HepG2 (cell line): ENCODE measurements around the gene LEF1. TPM values are rescaled to one million over a fixed set of nuclear protein-coding genes. Genes with fewer than 3 reads are reported as not detected.

Experiments used
- ZNF260 ChIP-seq: sonication (generic); formaldehyde crosslinking; IDR thresholded peaks from 2 replicates; pipeline ENCODE4 v1.4.0; 2020; ENCODE audit warnings: missing genetic modification reagents, low read depth, mild to moderate bottlenecking, borderline replicate concordance
- ZNF800 ChIP-seq: sonication (generic); formaldehyde crosslinking; IDR thresholded peaks from 2 replicates; pipeline ENCODE4 v1.4.0; 2020; ENCODE audit warnings: missing genetic modification reagents
- polyA plus RNA-seq, 8 experiments: library from polyadenylated mRNA; depleted of rRNA in 3 of 8; stranded (reverse) in 7 of 8; unstranded in 1 of 8; fragments of >200 nt; fragmentation: Illumina TruSeq in 4 of 8; extraction: Trizol in 4 of 8; gene quantifications; 2 replicates each; pipeline versions ENCODE4 v1.2.1 to v1.2.3, GENCODE V29; 2011 to 2016; ENCODE audit warnings: low read depth in 4 of 8, missing spikeins in 1 of 8, mixed read lengths in 1 of 8; ENCODE audit not compliant: insufficient read depth in 1 of 8
- total RNA-seq, 5 experiments: library from RNA; depleted of rRNA; stranded (reverse); fragments of >200 nt; fragmentation: Illumina TruSeq; extraction: Trizol; gene quantifications; 2 replicates each; pipeline ENCODE4 v1.2.3, GENCODE V29; 2016; ENCODE audit warnings: low read depth in 1 of 5
- TF ChIP-seq, protein P1 (sequence below): sonication (generic); formaldehyde crosslinking; IDR thresholded peaks from 2 replicates; pipeline ENCODE4 v1.5.0; 2020; ENCODE audit warnings: mild to moderate bottlenecking, missing genetic modification reagents, borderline replicate concordance

LEF1 gene
- total and polyA plus RNA-seq, 2 of the 13 experiments (the other 11 are each of a cell fraction or from before 2014, with no cell fraction given): 0.22 to 0.29 TPM

- TF ChIP-seq, protein P1, sequence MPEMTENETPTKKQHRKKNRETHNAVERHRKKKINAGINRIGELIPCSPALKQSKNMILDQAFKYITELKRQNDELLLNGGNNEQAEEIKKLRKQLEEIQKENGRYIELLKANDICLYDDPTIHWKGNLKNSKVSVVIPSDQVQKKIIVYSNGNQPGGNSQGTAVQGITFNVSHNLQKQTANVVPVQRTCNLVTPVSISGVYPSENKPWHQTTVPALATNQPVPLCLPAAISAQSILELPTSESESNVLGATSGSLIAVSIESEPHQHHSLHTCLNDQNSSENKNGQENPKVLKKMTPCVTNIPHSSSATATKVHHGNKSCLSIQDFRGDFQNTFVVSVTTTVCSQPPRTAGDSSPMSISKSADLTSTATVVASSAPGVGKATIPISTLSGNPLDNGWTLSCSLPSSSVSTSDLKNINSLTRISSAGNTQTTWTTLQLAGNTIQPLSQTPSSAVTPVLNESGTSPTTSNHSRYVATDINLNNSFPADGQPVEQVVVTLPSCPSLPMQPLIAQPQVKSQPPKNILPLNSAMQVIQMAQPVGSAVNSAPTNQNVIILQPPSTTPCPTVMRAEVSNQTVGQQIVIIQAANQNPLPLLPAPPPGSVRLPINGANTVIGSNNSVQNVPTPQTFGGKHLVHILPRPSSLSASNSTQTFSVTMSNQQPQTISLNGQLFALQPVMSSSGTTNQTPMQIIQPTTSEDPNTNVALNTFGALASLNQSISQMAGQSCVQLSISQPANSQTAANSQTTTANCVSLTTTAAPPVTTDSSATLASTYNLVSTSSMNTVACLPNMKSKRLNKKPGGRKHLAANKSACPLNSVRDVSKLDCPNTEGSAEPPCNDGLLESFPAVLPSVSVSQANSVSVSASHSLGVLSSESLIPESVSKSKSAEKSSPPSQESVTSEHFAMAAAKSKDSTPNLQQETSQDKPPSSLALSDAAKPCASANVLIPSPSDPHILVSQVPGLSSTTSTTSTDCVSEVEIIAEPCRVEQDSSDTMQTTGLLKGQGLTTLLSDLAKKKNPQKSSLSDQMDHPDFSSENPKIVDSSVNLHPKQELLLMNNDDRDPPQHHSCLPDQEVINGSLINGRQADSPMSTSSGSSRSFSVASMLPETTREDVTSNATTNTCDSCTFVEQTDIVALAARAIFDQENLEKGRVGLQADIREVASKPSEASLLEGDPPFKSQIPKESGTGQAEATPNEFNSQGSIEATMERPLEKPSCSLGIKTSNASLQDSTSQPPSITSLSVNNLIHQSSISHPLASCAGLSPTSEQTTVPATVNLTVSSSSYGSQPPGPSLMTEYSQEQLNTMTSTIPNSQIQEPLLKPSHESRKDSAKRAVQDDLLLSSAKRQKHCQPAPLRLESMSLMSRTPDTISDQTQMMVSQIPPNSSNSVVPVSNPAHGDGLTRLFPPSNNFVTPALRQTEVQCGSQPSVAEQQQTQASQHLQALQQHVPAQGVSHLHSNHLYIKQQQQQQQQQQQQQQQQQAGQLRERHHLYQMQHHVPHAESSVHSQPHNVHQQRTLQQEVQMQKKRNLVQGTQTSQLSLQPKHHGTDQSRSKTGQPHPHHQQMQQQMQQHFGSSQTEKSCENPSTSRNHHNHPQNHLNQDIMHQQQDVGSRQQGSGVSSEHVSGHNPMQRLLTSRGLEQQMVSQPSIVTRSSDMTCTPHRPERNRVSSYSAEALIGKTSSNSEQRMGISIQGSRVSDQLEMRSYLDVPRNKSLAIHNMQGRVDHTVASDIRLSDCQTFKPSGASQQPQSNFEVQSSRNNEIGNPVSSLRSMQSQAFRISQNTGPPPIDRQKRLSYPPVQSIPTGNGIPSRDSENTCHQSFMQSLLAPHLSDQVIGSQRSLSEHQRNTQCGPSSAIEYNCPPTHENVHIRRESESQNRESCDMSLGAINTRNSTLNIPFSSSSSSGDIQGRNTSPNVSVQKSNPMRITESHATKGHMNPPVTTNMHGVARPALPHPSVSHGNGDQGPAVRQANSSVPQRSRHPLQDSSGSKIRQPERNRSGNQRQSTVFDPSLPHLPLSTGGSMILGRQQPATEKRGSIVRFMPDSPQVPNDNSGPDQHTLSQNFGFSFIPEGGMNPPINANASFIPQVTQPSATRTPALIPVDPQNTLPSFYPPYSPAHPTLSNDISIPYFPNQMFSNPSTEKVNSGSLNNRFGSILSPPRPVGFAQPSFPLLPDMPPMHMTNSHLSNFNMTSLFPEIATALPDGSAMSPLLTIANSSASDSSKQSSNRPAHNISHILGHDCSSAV (CRISPR knock-in tag): no peak
- TF ChIP-seq ZNF260 (CRISPR knock-in tag): no peak
- no peak for TF ChIP-seq ZNF800 (CRISPR knock-in tag)
Measured at GRCh38 chr4:108078024-108078733, 90.6 kb downstream of the LEF1 start (continued).
